WTC11 (cell line): ENCODE measurements around the gene DCLK1. TPM values are rescaled to one million over a fixed set of nuclear protein-coding genes. Genes with fewer than 3 reads are reported as not detected.

Source experiments
- ATAC-seq: fragments of 200-7000 bp; cut with Tn5 transposase; 2 replicates; pipeline ENCODE4 v1.10.0; 2021; ENCODE audit warnings: mild to moderate bottlenecking, moderate library complexity
- CTCF ChIA-PET: fragments of 300-600 bp; sonication (Branson Sonifier 250); formaldehyde crosslinking; loops from one replicate; lab custom pipeline; 2021; ENCODE audit warnings: antibody characterized with exemption; lab: Charles Lee
- POLR2A ChIA-PET: fragments of 350-600 bp; sonication (Branson Sonifier 250); formaldehyde crosslinking; loops from one replicate; lab custom pipeline; 2021; ENCODE audit warnings: antibody characterized with exemption; lab: Charles Lee
- DNase-seq: peaks from one replicate; pipeline ENCODE4 v3.0.0; 2021; ENCODE audit warnings: low spot score
- H3K27ac Mint-ChIP-seq: 2 replicates; pipeline ENCODE4 v1.8.0; 2021; ENCODE audit warnings: mixed read lengths
- H3K27me3 Mint-ChIP-seq: 2 replicates; pipeline ENCODE4 v1.8.0; 2021; ENCODE audit warnings: low read depth, mild to moderate bottlenecking, moderate library complexity, mixed read lengths
- H3K36me3 Mint-ChIP-seq: 2 replicates; pipeline ENCODE4 v1.8.0; 2021; ENCODE audit warnings: mixed read lengths
- H3K4me1 Mint-ChIP-seq: 2 replicates; pipeline ENCODE4 v1.8.0; 2022; ENCODE audit warnings: mixed read lengths
- H3K4me3 Mint-ChIP-seq: 2 replicates; pipeline ENCODE4 v1.8.0; 2021; ENCODE audit warnings: mild to moderate bottlenecking, moderate library complexity, mixed read lengths
- H3K9me3 Mint-ChIP-seq: 2 replicates; pipeline ENCODE4 v1.8.0; 2021; ENCODE audit warnings: mixed read lengths
- ATF2 ChIP-seq: sonication (generic); formaldehyde crosslinking; IDR thresholded peaks from 2 replicates; pipeline ENCODE4 v1.8.1; 2022; ENCODE audit warnings: low read depth, missing genetic modification reagents, borderline replicate concordance
- EMX1 ChIP-seq: fragments of 250-450 bp; sonication (Bioruptor Pico); IDR thresholded peaks from 2 replicates; pipeline ENCODE4 v1.8.0; 2021; ENCODE audit warnings: mild to moderate bottlenecking
- FOXP4 ChIP-seq: sonication (generic); formaldehyde crosslinking; IDR thresholded peaks from 2 replicates; pipeline ENCODE4 v1.8.0; 2022; ENCODE audit warnings: mild to moderate bottlenecking, missing genetic modification reagents
- GTF2I ChIP-seq: fragments of 250-450 bp; sonication (Bioruptor Pico); conservative IDR thresholded peaks from 2 replicates; pipeline ENCODE4 v1.4.0; 2021; ENCODE audit warnings: mild to moderate bottlenecking
- HMGXB4 ChIP-seq: sonication (generic); formaldehyde crosslinking; IDR thresholded peaks from 2 replicates; pipeline ENCODE4 v1.8.1; 2023; ENCODE audit warnings: mild to moderate bottlenecking, moderate library complexity, missing genetic modification reagents
- JAZF1 ChIP-seq: fragments of 250-450 bp; sonication (Bioruptor Pico); IDR thresholded peaks from 2 replicates; pipeline ENCODE4 v1.9.0; 2021; ENCODE audit warnings: moderate library complexity, mild to moderate bottlenecking, inconsistent platforms
- KAT7 ChIP-seq: sonication (generic); formaldehyde crosslinking; IDR thresholded peaks from 2 replicates; pipeline ENCODE4 v1.8.1; 2023; ENCODE audit warnings: missing genetic modification reagents, mild to moderate bottlenecking, borderline replicate concordance
- MYBL2 ChIP-seq: sonication (generic); formaldehyde crosslinking; IDR thresholded peaks from 2 replicates; pipeline ENCODE4 v1.8.1; 2023; ENCODE audit warnings: mild to moderate bottlenecking, moderate library complexity, missing genetic modification reagents
- RORB ChIP-seq: fragments of 250-450 bp; sonication (Bioruptor Pico); IDR thresholded peaks from 2 replicates; pipeline ENCODE4 v1.9.0; 2021; ENCODE audit warnings: mild to moderate bottlenecking
- SP1 ChIP-seq: sonication (generic); formaldehyde crosslinking; conservative IDR thresholded peaks from 2 replicates; pipeline ENCODE4 v1.8.1; 2022; ENCODE audit warnings: missing genetic modification reagents
- STAT6 ChIP-seq: sonication (generic); formaldehyde crosslinking; conservative IDR thresholded peaks from 2 replicates; pipeline ENCODE4 v1.8.1; 2023; ENCODE audit warnings: mild to moderate bottlenecking, low read depth, missing genetic modification reagents, moderate library complexity
- TEAD1 ChIP-seq: sonication (generic); formaldehyde crosslinking; IDR thresholded peaks from 2 replicates; pipeline ENCODE4 v1.8.0; 2022; ENCODE audit warnings: mild to moderate bottlenecking, missing genetic modification reagents
- ZNF423 ChIP-seq: fragments of 250-450 bp; sonication (Bioruptor Pico); IDR thresholded peaks from 2 replicates; pipeline ENCODE4 v2.1.2; 2022; ENCODE audit warnings: mild to moderate bottlenecking, moderate library complexity
- total RNA-seq: library from RNA; stranded (reverse); gene quantifications from 3 replicates; pipeline ENCODE4 v1.2.3, GENCODE V29; 2021
- TF ChIP-seq, protein P1 (sequence below): fragments of 250-450 bp; sonication (Bioruptor Pico); conservative IDR thresholded peaks from 2 replicates; pipeline ENCODE4 v1.9.0; 2021; ENCODE audit warnings: mild to moderate bottlenecking

DCLK1 gene
- total RNA-seq, 1 experiment from 2014 or later, result 18.5 TPM

DNA sequence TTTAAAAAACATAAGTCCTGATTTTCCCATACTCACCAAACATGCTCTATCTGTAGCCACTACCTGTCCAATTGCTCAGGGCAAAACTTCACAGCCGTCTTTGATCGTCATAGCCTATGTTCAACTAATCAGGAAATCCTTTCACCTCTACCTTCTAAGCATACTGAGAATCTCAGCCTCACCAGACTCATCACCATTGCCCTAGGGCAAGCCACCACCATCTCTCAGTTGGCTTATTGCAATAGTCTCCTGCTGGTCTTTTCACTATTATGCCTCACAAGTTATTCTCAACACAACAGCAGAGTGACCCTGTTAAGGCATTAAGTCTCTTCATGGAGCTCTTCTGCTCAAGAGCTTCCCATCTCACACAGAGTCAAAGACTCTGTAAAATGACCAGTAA, 394.3 kb downstream of the DCLK1 start:
- POLR2A ChIA-PET, result no interaction called here
- H3K9me3 Mint-ChIP-seq, result peaks cover 23% of the 10 kb centered on the region
- no peaks in the 10 kb centered on the region for H3K27me3 Mint-ChIP-seq
- peaks cover 7% of the 10 kb centered on the region for H3K4me1 Mint-ChIP-seq
- H3K36me3 Mint-ChIP-seq, result peaks cover 11% of the 10 kb centered on the region
- ATAC-seq, result no peak; the same call in 1 of the 2 replicates
- no peak for TF ChIP-seq GTF2I (CRISPR knock-in tag)
- H3K4me3 Mint-ChIP-seq, result no peak overlapping the region
- no peak overlapping the region for H3K27ac Mint-ChIP-seq
- CTCF ChIA-PET, result no interaction called here
- no peak for DNase-seq

- DNase-seq, result no peak
- H3K4me1 Mint-ChIP-seq, result no peaks in the 10 kb centered on the region
These were observed 397.4 kb downstream of the DCLK1 start for GRCh38 chr13:35733827-35734226.

More at GRCh38 chr13:35733827-35734226, 397.4 kb downstream of the DCLK1 start:
- TF ChIP-seq TEAD1 (CRISPR knock-in tag) (no peak), ATF2 (no peak), EMX1 (no peak), ZNF423 (no peak), KAT7 (CRISPR knock-in tag) (no peak), RORB (no peak), FOXP4 (CRISPR knock-in tag) (no peak), JAZF1 (no peak), SP1 (CRISPR knock-in tag) (no peak), STAT6 (CRISPR knock-in tag) (no peak), MYBL2 (CRISPR knock-in tag) (no peak), HMGXB4 (CRISPR knock-in tag) (no peak)
- TF ChIP-seq, protein P1, sequence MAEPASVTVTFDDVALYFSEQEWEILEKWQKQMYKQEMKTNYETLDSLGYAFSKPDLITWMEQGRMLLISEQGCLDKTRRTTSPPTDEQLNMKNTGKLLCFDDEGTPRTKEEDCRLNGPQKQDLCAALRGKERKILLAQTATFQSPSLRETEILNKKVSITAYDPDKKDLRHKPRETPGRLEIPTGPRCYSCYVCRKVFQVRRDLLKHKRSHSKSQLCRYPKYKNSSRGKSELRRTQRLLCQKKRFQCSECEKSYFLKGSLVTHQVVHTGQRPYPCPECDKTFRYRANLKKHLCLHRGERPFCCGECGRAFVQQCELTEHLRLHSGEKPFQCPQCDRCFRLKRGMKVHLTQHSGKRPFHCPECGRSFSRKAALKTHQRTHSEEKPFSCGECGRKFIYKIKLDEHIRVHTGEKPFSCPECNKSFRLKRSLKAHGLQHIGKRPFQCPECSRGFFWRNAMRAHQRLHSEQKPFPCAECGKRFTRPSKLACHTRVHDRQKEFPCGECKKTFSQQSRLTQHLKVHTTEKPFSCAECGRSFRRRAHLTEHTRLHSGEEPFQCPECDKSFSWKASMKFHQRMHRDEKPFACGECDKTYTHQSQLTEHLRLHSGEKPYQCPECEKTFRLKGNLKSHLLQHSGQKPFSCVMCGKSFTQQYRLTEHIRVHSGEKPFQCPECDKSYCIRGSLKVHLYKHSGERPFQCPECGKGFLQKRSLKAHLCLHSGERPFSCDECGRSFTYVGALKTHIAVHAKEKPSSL (CRISPR knock-in tag), result no peak
- POLR2A ChIA-PET, result interaction anchor here (0.6 kb wide), 2 partner anchors 148 to 1392 kb away, joined by 3 to 5 read pairs; no protein-coding TSS in a partner anchor
- CTCF ChIA-PET, result interaction anchor here (0.6 kb wide), 1 partner anchor 130 kb away, joined by 3 read pairs; no protein-coding TSS in a partner anchor
- ATAC-seq, result no peak
- no peak overlapping the region for H3K27ac Mint-ChIP-seq
- no peaks in the 10 kb centered on the region for H3K27me3 Mint-ChIP-seq
- no peak overlapping the region for H3K4me3 Mint-ChIP-seq
- H3K36me3 Mint-ChIP-seq, result no peaks in the 10 kb centered on the region
- peaks cover 3% of the 10 kb centered on the region; the same call in 1 of the 2 replicates for H3K9me3 Mint-ChIP-seq
